ENCODE measurements around the gene ZNF688.
"Not testable (repeated sequence)": the region's sequence is repeated elsewhere in the genome, so short reads cannot be mapped to it uniquely, and the experiment has no call there.

The ZNF688 gene

GRCh38 chr16:30532285-30533145 is 39.0 kb downstream of the ZNF688 start:
- DNase-seq, result no peak

- DNase-seq, result no peak
These were observed 41.1 kb downstream of the ZNF688 start for GRCh38 chr16:30530163-30531037.

- DNase-seq, result peak; percentile 50
These were observed 42.6 kb downstream of the ZNF688 start for GRCh38 chr16:30528799-30529457.

- DNase-seq, result peak; percentile 91
These were observed 43.8 kb downstream of the ZNF688 start for GRCh38 chr16:30527635-30528178.

- peak; percentile 100 for DNase-seq
These were observed 44.5 kb downstream of the ZNF688 start for GRCh38 chr16:30526823-30527634.

- peak; percentile 72 for DNase-seq
These were observed 45.2 kb downstream of the ZNF688 start, which contains the start of gene ZNF768 for GRCh38 chr16:30526137-30526822. TSS of gene ZNF768 (minus strand) at chr16:30526566. CDS start at chr16:30526413, 153 bp downstream.

GRCh38 chr16:30525844-30526136 is 45.7 kb downstream of the ZNF688 start:
- DNase-seq, result no peak

- no peak for DNase-seq
These were observed 46.6 kb downstream of the ZNF688 start for GRCh38 chr16:30524575-30525568.

- no peak for DNase-seq
These were observed 47.5 kb downstream of the ZNF688 start for GRCh38 chr16:30523768-30524574.

- not testable (repeated sequence) for DNase-seq
These were observed 48.6 kb downstream of the ZNF688 start for GRCh38 chr16:30522702-30523463.

- DNase-seq, result no peak
These were observed 49.5 kb downstream of the ZNF688 start for GRCh38 chr16:30521873-30522641.

GRCh38 chr16:30521476-30521872 is 50.0 kb downstream of the ZNF688 start:
- DNase-seq, result no peak

All from OCI-M1 (cell line).